ENCODE measurements around the gene DIDO1. TPM values are rescaled to one million over a fixed set of nuclear protein-coding genes. Genes with fewer than 3 reads are reported as not detected.
A peak's percentile ranks its signal among the peaks of the same experiment; 100 is the strongest.

DIDO1 gene
- total and polyA plus RNA-seq, 2 of the 4 experiments (the other 2 are of a cell fraction), result 21.8 to 28.1 TPM

DNA sequence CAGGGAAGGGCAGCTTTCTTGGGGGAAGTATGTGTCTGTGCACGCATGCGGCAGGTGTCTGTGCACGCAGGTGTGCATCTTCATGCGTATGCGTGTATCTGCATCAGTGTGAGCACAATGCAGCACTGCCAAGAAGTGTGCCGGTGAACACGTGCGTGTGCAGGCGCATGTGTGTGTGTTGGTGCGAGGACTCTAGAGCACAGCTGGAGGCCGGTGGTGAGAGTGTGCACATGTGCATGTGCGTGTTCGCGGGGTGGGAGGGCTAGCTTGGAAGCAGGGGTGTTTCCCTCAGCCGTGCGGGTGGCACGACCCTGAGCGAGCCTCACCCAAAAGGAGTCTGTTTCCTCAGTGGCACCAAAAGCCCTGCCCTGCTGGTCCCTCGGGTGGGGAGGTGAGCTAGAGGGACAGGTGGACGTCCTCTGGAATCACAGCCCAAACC is 33.7 kb upstream of the DIDO1 start:
- H3K14ac ChIP-seq (replicated peaks; ENCODE audit: low read depth, low read length), result no peak overlapping the region
- peaks cover 4% of the 10 kb centered on the region; the same call in 1 of the 2 replicates for H3K9me1 ChIP-seq (ENCODE audit: insufficient read depth, low read length)
- H2BK15ac ChIP-seq (ENCODE audit: low read depth, low read length), result no peak overlapping the region
- ATAC-seq (ENCODE audit: low read depth) (no peak), DNase-seq (no peak)
- in situ Hi-C loops (cut with MboI; ENCODE audit: low sequenced_read_pairs), result no loop called here
- peaks cover 1% of the 10 kb centered on the region; the same call in 1 of the 2 replicates for H3K36me3 ChIP-seq (ENCODE audit: control insufficient read depth, insufficient read depth, low read length)
- H3K27ac ChIP-seq (ENCODE audit: insufficient read depth, low read length), result no peak overlapping the region
- H3K56ac ChIP-seq (ENCODE audit: extremely low read depth, insufficient read depth, low read length), result no peak overlapping the region
- H4K8ac ChIP-seq (ENCODE audit: low read depth in 2 of 2, low read length in 2 of 2), result no peak overlapping the region
- TF ChIP-seq MXI1 (IDR thresholded peaks at IDR 0.05; ENCODE audit: borderline replicate concordance, low read depth, low read length) (no peak), MAFK (IDR thresholded peaks at IDR 0.05; ENCODE audit: low read depth, low read length) (no peak), POLR2A (IDR thresholded peaks at IDR 0.05; ENCODE audit: low read depth, low read length) (no peak), RFX5 (IDR thresholded peaks at IDR 0.05; ENCODE audit: low read depth, low read length) (no peak), CHD1 (IDR thresholded peaks at IDR 0.05; ENCODE audit: low read depth, low read length) (no peak), CEBPB (IDR thresholded peaks at IDR 0.05; ENCODE audit: low read depth, low read length) (no peak), ELK1 (IDR thresholded peaks at IDR 0.05; ENCODE audit: borderline replicate concordance, low read depth, low read length) (no peak), NFE2L2 (IDR thresholded peaks at IDR 0.05; ENCODE audit: low read depth, low read length) (no peak), RAD21 (IDR thresholded peaks at IDR 0.05; ENCODE audit: low read length) (no peak), BHLHE40 (IDR thresholded peaks at IDR 0.05; ENCODE audit: low read depth, low read length) (no peak), FOS (IDR thresholded peaks at IDR 0.05; ENCODE audit: low read depth, low read length) (no peak), RCOR1 (IDR thresholded peaks at IDR 0.05; ENCODE audit: insufficient replicate concordance, low read length) (no peak), SMC3 (IDR thresholded peaks at IDR 0.05; ENCODE audit: low read depth, low read length) (no peak), MAZ (IDR thresholded peaks at IDR 0.05; ENCODE audit: borderline replicate concordance, low read depth, low read length) (no peak)
- TF ChIP-seq, protein P1, sequence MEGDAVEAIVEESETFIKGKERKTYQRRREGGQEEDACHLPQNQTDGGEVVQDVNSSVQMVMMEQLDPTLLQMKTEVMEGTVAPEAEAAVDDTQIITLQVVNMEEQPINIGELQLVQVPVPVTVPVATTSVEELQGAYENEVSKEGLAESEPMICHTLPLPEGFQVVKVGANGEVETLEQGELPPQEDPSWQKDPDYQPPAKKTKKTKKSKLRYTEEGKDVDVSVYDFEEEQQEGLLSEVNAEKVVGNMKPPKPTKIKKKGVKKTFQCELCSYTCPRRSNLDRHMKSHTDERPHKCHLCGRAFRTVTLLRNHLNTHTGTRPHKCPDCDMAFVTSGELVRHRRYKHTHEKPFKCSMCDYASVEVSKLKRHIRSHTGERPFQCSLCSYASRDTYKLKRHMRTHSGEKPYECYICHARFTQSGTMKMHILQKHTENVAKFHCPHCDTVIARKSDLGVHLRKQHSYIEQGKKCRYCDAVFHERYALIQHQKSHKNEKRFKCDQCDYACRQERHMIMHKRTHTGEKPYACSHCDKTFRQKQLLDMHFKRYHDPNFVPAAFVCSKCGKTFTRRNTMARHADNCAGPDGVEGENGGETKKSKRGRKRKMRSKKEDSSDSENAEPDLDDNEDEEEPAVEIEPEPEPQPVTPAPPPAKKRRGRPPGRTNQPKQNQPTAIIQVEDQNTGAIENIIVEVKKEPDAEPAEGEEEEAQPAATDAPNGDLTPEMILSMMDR (conservative IDR thresholded peaks at IDR 0.05; ENCODE audit: low read depth, low read length), result no peak
- TF ChIP-seq, protein P2, sequence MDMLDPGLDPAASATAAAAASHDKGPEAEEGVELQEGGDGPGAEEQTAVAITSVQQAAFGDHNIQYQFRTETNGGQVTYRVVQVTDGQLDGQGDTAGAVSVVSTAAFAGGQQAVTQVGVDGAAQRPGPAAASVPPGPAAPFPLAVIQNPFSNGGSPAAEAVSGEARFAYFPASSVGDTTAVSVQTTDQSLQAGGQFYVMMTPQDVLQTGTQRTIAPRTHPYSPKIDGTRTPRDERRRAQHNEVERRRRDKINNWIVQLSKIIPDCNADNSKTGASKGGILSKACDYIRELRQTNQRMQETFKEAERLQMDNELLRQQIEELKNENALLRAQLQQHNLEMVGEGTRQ (IDR thresholded peaks at IDR 0.05; ENCODE audit: low read depth, low read length), result no peak
- no peak overlapping the region for H4K91ac ChIP-seq (ENCODE audit: insufficient read depth, low read depth, low read length)
- intact Hi-C loops (cut with micrococcal nuclease), result no loop called here
- H3K4me1 ChIP-seq (ENCODE audit: control insufficient read depth, insufficient read depth, low read length), result peaks cover 6% of the 10 kb centered on the region; the same call in 1 of the 2 replicates
- no peaks in the 10 kb centered on the region for H3K9me3 ChIP-seq (ENCODE audit: control insufficient read depth, insufficient read depth, low read length)
- H4K20me1 ChIP-seq (ENCODE audit: insufficient read depth, low read length), result no peaks in the 10 kb centered on the region
- peaks cover 7% of the 10 kb centered on the region; the same call in 1 of the 2 replicates for H3K27me3 ChIP-seq (ENCODE audit: control insufficient read depth, insufficient read depth, low read length)
- H3K9ac ChIP-seq (ENCODE audit: low read depth, low read length), result no peak overlapping the region
- H3K23ac ChIP-seq (ENCODE audit: low read depth, low read length), result no peak overlapping the region
- CTCF ChIA-PET, result interaction anchor here (0.7 kb wide), 1 partner anchor 12 kb away, joined by 3 read pairs; no protein-coding TSS in a partner anchor
- no peak overlapping the region for H3K4me3 ChIP-seq (ENCODE audit: insufficient read depth, low read depth, low read length)
- H2BK20ac ChIP-seq (ENCODE audit: low read depth, low read length), result no peak overlapping the region
- H3K79me1 ChIP-seq (ENCODE audit: low read depth in 1 of 2, low read length in 2 of 2), result no peaks in the 10 kb centered on the region; a peak in 1 of 4 replicates
- POLR2A ChIA-PET (ENCODE audit: unreplicated experiment), result no interaction called here
- H2AK9ac ChIP-seq (replicated peaks; ENCODE audit: low read depth, low read length, poor library complexity), result no peak overlapping the region
- H4K5ac ChIP-seq (ENCODE audit: low read depth, low read length), result no peak overlapping the region
- no peak overlapping the region for H2BK120ac ChIP-seq (ENCODE audit: low read depth, low read length)
- peak overlapping the region; percentile 11 for H2AFZ ChIP-seq (replicated peaks; ENCODE audit: low read length, poor library complexity)
- no peak overlapping the region for H3K18ac ChIP-seq (ENCODE audit: low read depth, low read length)
- dilution Hi-C loops (cut with HindIII; ENCODE audit: low sequenced_read_pairs, unreplicated experiment), result no loop called here
- no TSS peak for BruUV-seq (replicated peaks)
- no peak overlapping the region for H3K4ac ChIP-seq (ENCODE audit: low read depth, low read length)
- H2BK5ac ChIP-seq (ENCODE audit: low read depth, low read length, poor library complexity, severe bottlenecking), result no peak overlapping the region
- no peak overlapping the region for H3K4me2 ChIP-seq (ENCODE audit: low read depth, low read length)
- 96% methylated on average over 9 of the region's 20 CpGs; no CpG with 5 or more reads in 1 of the 2 experiments for WGBS, 2 experiments (ENCODE audit: extremely low coverage in 2 of 2, insufficient read length in 1 of 2)
- no peak overlapping the region for H2AK5ac ChIP-seq (ENCODE audit: low read depth, low read length)

Data from IMR-90 (cell line).